GM18873 (cell line): ENCODE measurements around the gene FRMD4A.

Experiments used
- ATAC-seq: cut with Tn5 transposase; IDR thresholded peaks from one replicate; pipeline ENCODE4 v1.9.1; 2021; ENCODE audit warnings: mild to moderate bottlenecking, moderate library complexity, moderate number of reproducible peaks; ENCODE audit not compliant: unreplicated experiment, low FRiP score

Gene FRMD4A

GRCh38 chr10:14345262-14345661 lies 14.5 kb upstream of the FRMD4A start:
- no peak for ATAC-seq

- ATAC-seq = no peak
Observed at GRCh38 chr10:14340051-14340744, 9.5 kb upstream of the FRMD4A start.

DNA sequence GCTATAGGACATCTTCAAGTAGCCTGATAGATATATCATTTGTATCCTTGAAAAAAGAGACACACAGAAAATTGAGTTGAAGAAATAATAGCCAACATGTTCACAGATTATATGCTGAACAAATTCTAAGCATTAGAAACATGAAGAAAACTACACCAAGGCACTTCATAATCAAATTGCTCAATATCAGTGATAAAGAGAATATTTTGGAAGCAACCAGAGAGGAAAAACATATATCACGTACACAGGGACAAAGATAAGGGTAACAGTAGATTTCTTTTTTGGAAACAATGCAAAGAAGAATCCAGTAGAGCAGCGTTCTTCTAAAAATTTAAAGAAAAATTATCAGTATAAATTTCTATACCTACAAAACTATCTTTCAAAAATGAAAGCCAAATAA lies 6.0 kb upstream of the FRMD4A start:
- no peak for ATAC-seq

DNA sequence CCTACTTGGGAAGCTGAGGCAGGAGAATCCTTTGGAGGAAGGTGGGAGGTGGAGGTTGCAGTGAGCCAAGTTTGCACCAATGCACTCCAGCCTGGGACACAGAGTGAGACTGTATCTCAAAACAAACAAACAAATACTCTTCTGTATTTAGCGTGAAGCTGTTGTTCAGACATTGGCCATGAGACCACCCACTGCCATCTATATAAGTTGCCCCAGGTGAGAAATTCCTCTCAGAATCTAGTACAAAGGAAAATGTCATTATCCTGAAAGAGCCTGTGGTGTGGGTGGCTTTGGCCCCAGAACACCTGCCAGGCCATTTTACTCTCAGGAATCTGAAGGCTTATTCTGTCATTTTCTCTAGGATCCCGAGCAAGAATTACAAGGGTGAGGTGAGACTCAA lies 4.0 kb upstream of the FRMD4A start:
- ATAC-seq = no peak

DNA sequence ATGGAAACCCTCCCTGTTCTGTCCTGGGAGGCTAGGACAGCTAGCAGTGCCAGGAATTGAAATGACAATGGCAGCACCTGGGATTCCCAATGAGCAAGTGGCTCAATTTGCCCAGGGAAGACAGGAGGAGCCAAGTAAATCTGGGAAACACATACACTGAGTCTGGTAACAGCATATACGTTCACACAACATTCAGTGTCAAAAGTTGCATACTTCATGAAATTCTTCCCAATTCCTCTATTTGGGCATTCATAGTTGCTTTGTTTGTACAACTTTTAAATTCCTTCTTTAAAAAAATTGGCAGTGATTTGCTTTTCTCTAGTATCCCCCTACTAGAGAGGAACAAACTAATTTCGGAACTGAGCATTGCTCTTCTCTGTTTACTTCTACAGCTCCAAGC lies 2.9 kb upstream of the FRMD4A start:
- no peak for ATAC-seq

GRCh38 chr10:14332903-14333302 lies 2.2 kb upstream of the FRMD4A start:
- ATAC-seq = no peak

- ATAC-seq = no peak
Observed at GRCh38 chr10:14329746-14330173, 964 bp downstream of the FRMD4A start.

DNA sequence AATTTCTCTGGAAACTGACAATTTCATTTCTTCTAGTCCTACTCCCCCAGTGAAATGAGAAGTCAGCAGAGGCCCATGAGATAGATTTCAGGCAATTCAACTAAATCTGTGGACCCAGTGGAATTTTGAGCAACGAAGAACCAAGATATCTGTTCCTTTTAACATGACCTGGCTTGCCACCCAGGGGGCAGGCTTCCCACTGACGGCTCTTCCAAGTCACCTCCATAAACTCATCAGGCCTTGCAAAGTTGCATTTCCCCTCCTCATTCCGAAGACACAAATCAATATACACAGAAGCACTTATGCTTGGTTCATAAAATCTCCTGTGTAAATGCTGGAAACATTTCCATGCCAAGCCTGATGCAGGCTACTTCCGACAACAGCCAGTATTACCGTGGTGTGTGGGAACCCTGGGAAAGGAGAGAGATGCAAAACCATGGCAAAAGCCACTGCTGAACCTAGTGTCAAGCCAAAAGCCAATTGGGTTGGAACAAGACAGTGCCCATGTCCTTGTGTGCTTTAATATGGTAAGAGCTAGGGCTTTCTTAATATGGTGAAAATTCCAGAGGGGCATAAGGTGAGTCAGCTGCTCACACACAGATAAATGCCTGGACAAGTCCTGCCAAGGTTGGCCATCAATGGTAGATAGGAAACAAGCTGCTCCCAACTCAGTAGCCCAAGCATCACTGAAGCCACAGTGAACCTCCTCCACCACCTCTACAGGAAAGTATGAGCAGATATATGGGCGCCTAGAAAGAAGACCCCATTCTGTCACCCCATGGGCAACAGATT lies 1.6 kb downstream of the FRMD4A start:
- no peak for ATAC-seq

- no peak for ATAC-seq
Observed at GRCh38 chr10:14327527-14327926, 3.2 kb downstream of the FRMD4A start.

- ATAC-seq = no peak
Observed at GRCh38 chr10:14326581-14326980, 4.1 kb downstream of the FRMD4A start.

DNA sequence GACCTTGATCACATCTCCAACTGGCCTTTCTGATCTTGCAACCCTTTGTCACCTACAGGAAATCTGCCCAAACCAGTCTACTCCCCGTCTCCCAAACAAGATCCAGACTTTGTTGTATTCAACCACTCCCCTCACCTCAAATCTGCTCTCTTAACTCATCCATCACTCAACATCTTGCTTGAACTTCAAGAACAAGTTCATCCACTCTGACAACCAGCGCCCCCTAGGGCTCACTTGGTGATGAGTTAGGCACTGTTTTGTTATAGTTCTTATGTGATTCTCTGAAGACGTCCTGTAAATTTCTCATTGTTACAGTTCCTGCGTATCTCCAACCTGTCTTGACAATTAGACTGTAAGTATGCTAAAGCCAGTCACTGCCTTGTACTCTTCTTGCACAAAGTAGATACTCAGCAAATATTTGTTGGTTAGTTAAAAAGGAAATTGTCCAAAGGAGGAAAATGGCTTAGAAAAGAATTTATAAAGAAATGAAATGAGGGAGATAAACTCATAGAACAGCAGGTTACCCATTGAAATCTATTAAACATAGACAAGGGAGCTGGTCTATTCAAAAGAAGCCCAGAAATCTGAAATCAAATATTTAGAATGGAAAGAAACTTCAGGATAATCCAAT lies 5.3 kb downstream of the FRMD4A start:
- ATAC-seq = no peak

DNA sequence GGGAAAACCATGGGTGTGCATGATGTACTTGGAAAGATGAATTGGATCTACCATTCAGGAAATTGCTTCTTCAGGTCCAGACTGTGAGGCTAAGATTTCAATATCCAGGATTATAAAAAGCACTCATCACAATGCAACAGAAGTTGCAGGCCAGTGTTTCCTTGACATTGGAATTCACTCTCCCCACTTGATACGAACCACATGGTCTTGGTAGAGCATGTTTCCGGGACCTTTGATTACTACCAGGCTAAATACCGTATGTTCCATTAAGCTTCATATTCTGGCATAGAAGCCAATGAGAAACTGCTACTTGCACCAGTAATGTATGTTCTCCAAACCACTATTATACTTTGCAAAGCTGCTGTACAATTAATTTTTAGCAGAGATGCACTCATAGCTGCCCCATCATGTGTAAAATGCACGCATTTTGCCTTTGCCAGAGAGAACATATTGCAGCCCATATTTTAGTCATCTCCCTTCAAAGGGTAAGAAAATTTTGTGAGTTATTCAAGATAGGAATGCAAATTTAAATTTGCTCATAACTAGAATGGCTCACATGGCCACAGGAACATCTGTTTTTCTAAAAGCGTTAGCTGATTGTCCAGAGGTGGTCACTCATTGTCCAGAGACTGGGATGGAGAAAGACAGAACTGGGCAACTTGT lies 8.1 kb downstream of the FRMD4A start:
- no peak for ATAC-seq

GRCh38 chr10:14318007-14318406 lies 12.7 kb downstream of the FRMD4A start:
- no peak for ATAC-seq

- no peak for ATAC-seq
Observed at GRCh38 chr10:14312014-14312413, 18.7 kb downstream of the FRMD4A start.

GRCh38 chr10:14311206-14311957 lies 19.3 kb downstream of the FRMD4A start:
- no peak for ATAC-seq

- ATAC-seq = no peak
Observed at GRCh38 chr10:14309593-14309992, 21.1 kb downstream of the FRMD4A start.

- ATAC-seq = no peak
Observed at GRCh38 chr10:14306190-14306589, 24.5 kb downstream of the FRMD4A start.

- ATAC-seq = no peak
Observed at GRCh38 chr10:14304046-14304445, 26.7 kb downstream of the FRMD4A start.

DNA sequence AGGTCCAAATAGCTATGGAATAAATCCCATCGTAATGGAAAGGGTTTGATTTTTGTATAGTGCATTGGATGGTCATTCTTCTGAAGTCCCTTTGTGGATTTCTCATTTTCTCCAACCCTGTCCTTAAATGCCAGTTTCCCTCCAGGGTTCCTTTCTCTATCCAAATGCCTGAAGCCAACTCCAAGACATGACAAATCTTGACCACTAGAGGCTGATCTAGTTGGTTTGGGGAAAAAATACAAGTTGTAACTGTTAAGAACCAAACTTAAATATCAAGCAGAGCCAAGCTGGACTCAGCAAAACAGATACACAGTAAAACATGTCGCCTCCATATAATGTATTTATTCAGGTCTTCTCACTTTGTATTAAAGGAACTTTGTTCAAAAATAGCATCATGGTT lies 28.7 kb downstream of the FRMD4A start:
- ATAC-seq = no peak

DNA sequence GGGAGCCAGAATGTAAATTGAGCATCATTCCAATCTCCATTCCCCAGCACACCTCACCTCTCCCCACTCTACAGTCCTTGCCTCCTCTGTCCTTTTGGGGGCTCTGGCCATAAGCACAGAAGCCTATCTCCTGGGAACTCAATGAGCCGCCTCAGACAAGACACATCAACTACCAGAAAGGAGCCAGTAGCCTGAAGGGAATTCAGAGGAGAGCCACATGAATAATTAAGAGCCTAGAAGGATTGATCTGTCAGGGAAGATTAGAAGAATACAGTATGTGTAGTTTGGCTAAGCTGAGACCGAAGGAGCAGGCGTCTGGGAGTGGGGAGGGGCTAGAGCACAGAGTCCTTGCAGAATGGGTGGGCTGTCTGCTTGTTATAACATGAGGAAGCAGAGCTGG lies 31.2 kb downstream of the FRMD4A start:
- ATAC-seq = no peak
